Lower leg skin (tissue), 4 donors: ENCODE data around the gene TBX15. TPM values are rescaled to one million over a fixed set of nuclear protein-coding genes. Genes with fewer than 3 reads are reported as not detected.

Source experiments
- DNase-seq, 2 donors: peaks; one replicate each; pipeline ENCODE4 v3.0.0-alpha.2; 2019; ENCODE audit warnings: low spot score in 2 of 2
- H3K4me3 ChIP-seq: fragments of 200-600 bp; sonication (generic); 2 replicates; pipeline ENCODE4 v1.5.1; 2017; ENCODE audit warnings: mild to moderate bottlenecking, low read depth; ENCODE audit not compliant: poor library complexity, severe bottlenecking
- POLR2A ChIP-seq, 2 donors: fragments of 450-650 bp; IDR thresholded peaks; one replicate each; pipeline ENCODE4 v1.6.1; 2016 to 2017; ENCODE audit warnings: antibody characterized with exemption in 2 of 2, mild to moderate bottlenecking in 1 of 2, moderate library complexity in 1 of 2
- WGBS, 2 donors: methylation state at CpG; one replicate each; pipeline ENCODE4 v1.1.5; 2018; 5-methylcytosine and 5-hydroxymethylcytosine counted together
- intact Hi-C: fragments of 100-400 bp; cut with DNase I; formaldehyde crosslinking; loops from one replicate; pipeline ENCODE4 v1.15.0; 2023; ENCODE audit warnings: low total_unique reads
- total RNA-seq, 4 donors: library from RNA; depleted of rRNA; stranded (reverse); fragments of >200 nt; gene quantifications; one replicate each; pipeline ENCODE4 v1.1.0, GENCODE V29; 2016
- TF ChIP-seq, protein P1 (sequence below), 3 donors: fragments of 450-650 bp; IDR thresholded peaks; one replicate each; pipeline ENCODE4 v1.5.1; 2016; ENCODE audit warnings: antibody characterized with exemption in 3 of 3, mild to moderate bottlenecking in 3 of 3, moderate library complexity in 2 of 3

Gene TBX15
- total RNA-seq, 4 donors from 2014 or later: 4.7 to 17.0 (median 5.9) TPM

DNA sequence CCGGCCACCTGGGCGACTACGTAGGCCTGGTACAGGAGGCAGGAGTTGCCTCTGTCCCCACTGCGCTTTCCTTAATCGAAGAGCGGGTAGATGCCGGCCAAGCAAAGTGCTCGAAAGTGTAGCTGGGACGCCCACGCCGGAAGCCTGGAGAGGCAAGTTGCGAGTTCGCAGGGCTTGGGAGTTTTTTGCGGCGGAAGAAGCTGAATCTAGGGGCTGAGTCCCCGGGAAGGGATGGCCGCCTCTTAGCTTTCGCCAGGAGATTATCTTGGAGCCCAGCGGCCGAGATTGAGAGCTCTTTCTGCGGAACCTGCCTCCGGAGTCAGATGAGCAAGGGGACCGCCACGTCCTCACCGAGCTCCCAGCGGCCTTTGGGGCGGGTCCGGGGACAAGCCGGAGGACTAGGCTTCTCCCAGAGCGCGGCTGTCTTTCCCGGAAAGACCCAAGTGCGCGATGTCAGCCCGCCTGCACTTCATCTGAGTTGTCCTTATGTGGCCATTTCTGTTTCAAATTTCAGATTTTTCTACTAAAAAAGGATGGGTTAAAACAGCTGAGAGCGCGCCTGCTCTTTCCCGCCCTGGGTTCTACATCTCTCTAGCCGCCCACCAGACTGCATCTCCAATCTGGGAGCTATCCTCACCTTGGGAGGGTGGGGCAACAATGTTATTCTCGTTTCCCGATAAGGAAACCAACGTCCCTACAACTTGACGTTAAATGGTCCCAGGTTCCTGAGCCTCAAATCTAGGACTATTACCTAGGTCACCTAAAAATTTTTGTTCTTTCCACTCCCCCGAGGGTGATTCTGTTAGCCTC is 12.4 kb upstream of the TBX15 start:
- no peak overlapping the region for H3K4me3 ChIP-seq
- DNase-seq: peak in 1 of 2 donors; percentile 87
- TF ChIP-seq POLR2A (IDR thresholded peaks at IDR 0.05): no peak
- TF ChIP-seq, protein P1, sequence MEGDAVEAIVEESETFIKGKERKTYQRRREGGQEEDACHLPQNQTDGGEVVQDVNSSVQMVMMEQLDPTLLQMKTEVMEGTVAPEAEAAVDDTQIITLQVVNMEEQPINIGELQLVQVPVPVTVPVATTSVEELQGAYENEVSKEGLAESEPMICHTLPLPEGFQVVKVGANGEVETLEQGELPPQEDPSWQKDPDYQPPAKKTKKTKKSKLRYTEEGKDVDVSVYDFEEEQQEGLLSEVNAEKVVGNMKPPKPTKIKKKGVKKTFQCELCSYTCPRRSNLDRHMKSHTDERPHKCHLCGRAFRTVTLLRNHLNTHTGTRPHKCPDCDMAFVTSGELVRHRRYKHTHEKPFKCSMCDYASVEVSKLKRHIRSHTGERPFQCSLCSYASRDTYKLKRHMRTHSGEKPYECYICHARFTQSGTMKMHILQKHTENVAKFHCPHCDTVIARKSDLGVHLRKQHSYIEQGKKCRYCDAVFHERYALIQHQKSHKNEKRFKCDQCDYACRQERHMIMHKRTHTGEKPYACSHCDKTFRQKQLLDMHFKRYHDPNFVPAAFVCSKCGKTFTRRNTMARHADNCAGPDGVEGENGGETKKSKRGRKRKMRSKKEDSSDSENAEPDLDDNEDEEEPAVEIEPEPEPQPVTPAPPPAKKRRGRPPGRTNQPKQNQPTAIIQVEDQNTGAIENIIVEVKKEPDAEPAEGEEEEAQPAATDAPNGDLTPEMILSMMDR (IDR thresholded peaks at IDR 0.05): no peak
- intact Hi-C loops: no loop called here
- WGBS, 2 donors: 5 to 6% methylated on average over 39 to 44 of the region's 44 CpGs

DNA sequence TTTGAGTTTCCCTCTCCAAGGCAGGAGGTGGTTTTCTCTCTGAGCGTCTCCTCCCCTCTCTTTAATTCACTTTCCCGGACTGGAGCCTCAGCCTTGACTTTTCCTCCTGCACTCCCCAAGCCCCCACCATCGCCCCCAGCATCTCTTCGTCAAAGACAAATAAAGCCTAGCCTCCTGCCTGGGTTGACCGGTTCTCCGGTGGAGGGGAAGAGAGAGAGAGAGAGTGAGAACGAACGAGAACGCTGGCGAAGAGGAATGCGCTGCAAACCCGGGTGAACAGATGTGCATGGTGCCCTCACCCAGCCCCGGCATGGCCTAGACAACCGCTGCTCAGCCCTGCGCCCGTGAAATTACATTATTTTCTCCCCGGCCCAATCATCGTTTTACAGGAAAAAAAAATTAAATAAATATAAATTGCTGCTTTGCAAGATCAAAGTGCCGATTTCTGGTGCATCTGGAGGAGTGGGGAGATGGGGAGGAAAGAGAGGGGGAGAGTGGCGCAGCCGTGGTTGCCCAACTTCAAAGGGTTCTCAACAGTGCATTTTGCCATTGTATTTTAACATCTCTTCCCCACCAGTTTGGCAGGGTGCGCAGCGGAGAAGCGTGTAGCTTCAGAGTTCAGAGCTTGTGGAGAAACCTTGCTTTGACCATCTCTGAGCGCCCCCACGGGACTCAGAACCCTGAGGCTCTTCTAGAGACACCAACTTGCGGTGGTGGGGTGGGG is 11.4 kb upstream of the TBX15 start:
- no peak overlapping the region for H3K4me3 ChIP-seq
- intact Hi-C loops: no loop called here
- TF ChIP-seq POLR2A (IDR thresholded peaks at IDR 0.05): no peak
- TF ChIP-seq, protein P1 (IDR thresholded peaks at IDR 0.05): no peak
- WGBS, 2 donors: 15 to 20% methylated on average over 27 of the region's 27 CpGs
- peak in 1 of 2 donors; percentile 83 for DNase-seq

DNA sequence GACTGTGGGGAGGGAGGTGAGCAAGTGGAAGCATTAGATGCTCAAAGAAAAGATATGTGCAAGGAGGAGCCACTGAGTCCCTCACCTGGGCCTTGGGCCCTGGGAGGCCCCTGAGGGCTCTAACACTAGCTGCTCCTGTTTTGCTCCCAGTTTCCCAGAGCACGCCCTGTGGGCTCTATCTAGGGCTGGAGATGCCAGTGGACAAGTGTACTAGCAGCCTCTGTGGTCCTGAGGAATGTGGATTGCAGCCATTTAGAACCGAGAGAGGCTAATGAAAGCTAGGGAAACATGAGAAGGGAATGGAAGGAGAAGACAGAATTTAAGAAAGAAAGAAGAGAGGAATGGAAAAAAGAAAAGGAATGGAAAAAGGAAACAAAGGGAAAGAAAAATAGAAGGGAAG is 10.0 kb upstream of the TBX15 start:
- intact Hi-C loops: no loop called here
- WGBS, 2 donors: 50 to 59% methylated on average over 2 of the region's 2 CpGs
- H3K4me3 ChIP-seq: no peak overlapping the region
- peak in 1 of 2 donors; percentile 21 for DNase-seq
- TF ChIP-seq, protein P1 (IDR thresholded peaks at IDR 0.05): no peak
- TF ChIP-seq POLR2A (IDR thresholded peaks at IDR 0.05): no peak

DNA sequence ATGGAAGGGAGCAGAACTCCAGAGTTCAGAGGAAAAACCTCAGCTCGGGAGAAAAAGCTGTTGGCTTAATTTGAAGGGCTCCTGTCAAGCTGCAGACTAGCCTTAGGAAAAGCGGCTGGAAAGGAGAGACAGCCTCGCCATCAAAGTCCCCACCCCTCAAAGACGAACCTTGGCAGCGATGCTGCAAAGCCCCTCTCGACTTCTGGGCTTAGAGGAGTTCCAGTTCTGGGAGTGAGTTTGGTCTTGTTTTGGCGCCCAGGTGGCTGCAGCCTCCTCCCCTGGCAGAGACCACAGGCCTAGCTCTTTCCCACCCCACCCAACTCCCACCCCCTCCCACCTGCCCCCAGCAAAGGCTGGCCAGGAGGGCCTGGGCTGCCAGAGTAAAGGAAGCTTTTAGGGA is 9.1 kb upstream of the TBX15 start:
- H3K4me3 ChIP-seq: no peak overlapping the region
- intact Hi-C loops: no loop called here
- 56% methylated on average over 7 of the region's 7 CpGs for WGBS, 2 donors
- TF ChIP-seq POLR2A (IDR thresholded peaks at IDR 0.05): no peak
- TF ChIP-seq, protein P1 (IDR thresholded peaks at IDR 0.05): no peak
- DNase-seq: peak in 1 of 2 donors; percentile 57

DNA sequence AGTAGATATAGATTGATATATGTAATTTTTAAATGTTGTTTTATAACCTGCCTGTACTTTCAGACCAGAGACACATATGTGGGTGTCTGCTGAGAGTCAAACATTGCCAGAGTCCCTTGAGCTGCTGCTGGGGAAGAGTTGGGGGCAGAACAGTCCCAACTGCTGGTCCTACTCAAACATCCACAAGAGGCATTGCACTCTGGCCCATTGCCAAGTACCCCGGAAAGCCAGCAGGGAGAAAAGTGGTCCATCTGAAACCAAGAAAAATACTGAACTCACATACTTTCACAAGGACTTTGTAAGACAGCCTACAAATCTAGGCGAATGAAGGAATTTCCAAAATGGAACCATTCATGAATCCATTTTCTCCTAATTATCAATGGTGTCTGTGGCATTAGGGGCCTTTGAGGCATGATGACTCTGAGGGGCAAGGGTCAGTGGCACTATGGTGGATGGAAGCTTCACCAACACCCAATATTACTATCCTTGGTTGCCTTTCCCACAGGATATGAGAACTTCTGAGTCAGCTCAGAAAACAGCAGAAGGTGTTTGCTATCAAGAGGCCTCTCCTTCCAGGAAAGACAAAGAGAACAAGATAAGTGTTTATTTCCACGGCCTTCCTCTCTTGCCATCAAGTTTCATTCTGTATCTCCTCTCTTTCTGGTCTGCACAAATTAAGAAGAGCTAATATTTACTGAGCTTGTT is 7.3 kb upstream of the TBX15 start:
- 70 to 71% methylated on average over 3 of the region's 3 CpGs for WGBS, 2 donors
- no peak overlapping the region for H3K4me3 ChIP-seq
- TF ChIP-seq, protein P1 (IDR thresholded peaks at IDR 0.05): no peak
- TF ChIP-seq POLR2A (IDR thresholded peaks at IDR 0.05): no peak
- DNase-seq: peak in 1 of 2 donors; percentile 70
- intact Hi-C loops: no loop called here
